Suprapubic skin (tissue), 3 donors: ENCODE results near the gene ASTN2.

Experiments
- CTCF ChIP-seq, 2 donors: fragments of 200-600 bp in 1 of 2; fragments of 450-650 bp in 1 of 2; sonication (generic) in 1 of 2; IDR thresholded peaks; one replicate each; pipeline ENCODE4 v1.5.1; 2016 to 2019; ENCODE audit warnings: antibody characterized with exemption in 2 of 2, mild to moderate bottlenecking in 1 of 2, moderate library complexity in 1 of 2
- POLR2AphosphoS5 ChIP-seq, 3 donors: sonication (generic); formaldehyde crosslinking; IDR thresholded peaks; one replicate each; pipeline ENCODE4 v1.6.1; 2017; ENCODE audit warnings: antibody characterized with exemption in 3 of 3

GRCh38 chr9:116477584-116478141, 937.2 kb downstream of the ASTN2 start:
- TF ChIP-seq CTCF (IDR thresholded peaks at IDR 0.05) (no peak), POLR2AphosphoS5 (IDR thresholded peaks at IDR 0.05) (no peak)
